ENCODE data around the gene ADAMTS18.

Gene ADAMTS18

DNA sequence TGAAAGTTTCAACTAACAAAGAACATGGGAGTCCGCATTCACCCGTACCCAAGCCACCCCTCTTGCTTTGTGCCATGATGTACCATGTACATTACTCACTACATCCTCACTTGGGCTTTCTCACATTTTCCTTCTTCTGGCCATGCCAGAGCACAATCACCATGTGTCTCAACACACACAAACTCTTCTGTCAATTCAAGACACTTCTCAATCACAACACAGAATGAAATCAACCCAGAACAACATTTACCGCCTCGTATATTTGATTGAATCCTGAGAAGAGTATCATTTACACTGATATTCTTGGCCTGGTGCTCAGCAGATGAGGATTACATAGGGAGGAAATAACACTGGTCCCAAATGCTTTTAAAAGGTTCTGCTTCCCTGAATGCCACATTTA lies 4.5 kb downstream of the ADAMTS18 start:
- no peak overlapping the region for H3K4me3 ChIP-seq (ENCODE audit: low read depth in 1 of 2, low read length in 1 of 2)
- no peak overlapping the region for H3K27ac ChIP-seq
- no peaks in the 10 kb centered on the region for H3K36me3 ChIP-seq
- H3K27me3 ChIP-seq = peaks cover 35% of the 10 kb centered on the region
- H3K4me1 ChIP-seq (ENCODE audit: control insufficient read depth in 1 of 2, insufficient read depth in 1 of 2, low read depth in 1 of 2, low read length in 1 of 2) = no peaks in the 10 kb centered on the region
- no peak for TF ChIP-seq CTCF (IDR thresholded peaks at IDR 0.05)
- H3K9me3 ChIP-seq = no peaks in the 10 kb centered on the region

DNA sequence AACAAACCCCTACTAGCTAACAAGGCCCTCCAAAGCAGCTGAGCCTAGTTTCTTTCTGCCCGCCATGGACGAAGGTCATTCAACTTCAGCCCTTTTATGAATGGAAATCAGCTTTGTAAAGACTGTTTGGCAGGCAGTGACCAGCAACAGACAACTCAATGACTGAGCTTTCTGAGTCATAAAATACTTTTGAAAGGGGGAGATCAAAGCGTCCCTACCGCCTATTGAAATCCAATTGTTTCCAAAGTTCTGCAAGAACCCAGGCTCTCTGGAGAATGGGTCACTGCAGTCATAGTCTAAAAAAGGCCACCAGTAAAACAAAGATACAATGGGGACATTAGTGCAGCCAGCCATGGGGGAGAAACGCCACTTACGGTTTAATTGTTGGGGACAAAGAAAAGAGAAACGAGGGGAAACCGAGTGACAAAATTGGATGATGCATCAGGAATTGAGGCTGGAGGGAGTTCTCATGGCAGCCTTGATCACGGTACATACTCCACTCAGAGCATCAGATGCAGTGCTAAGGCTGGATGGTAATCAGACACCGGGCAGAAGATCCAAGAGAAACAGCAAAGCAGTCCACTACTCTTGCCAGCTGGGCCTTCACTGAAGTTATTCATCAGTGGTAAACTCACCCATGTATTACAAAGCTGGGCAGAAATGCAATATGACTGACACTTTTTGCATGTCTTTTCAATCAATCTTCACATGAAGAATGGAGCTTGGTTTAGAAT lies 9.8 kb downstream of the ADAMTS18 start:
- no peaks in the 10 kb centered on the region for H3K36me3 ChIP-seq

GRCh38 chr16:77422196-77422784 lies 12.5 kb downstream of the ADAMTS18 start:
- no peaks in the 10 kb centered on the region for H3K36me3 ChIP-seq
- H3K27ac ChIP-seq = no peak overlapping the region
- H3K9me3 ChIP-seq = no peaks in the 10 kb centered on the region
- H3K4me1 ChIP-seq (ENCODE audit: control insufficient read depth in 1 of 2, insufficient read depth in 1 of 2, low read depth in 1 of 2, low read length in 1 of 2) = no peaks in the 10 kb centered on the region
- no peak overlapping the region for H3K4me3 ChIP-seq (ENCODE audit: low read depth in 1 of 2, low read length in 1 of 2)
- TF ChIP-seq CTCF (IDR thresholded peaks at IDR 0.05) = no peak
- no peaks in the 10 kb centered on the region for H3K27me3 ChIP-seq

More for the DNA sequence above, 9.8 kb downstream of the ADAMTS18 start:
- no peak for TF ChIP-seq CTCF (IDR thresholded peaks at IDR 0.05)
- Histone ChIP-seq H3K27me3 (no peaks in the 10 kb centered on the region), H3K4me3 (ENCODE audit: low read depth in 1 of 2, low read length in 1 of 2) (no peak overlapping the region), H3K4me1 (ENCODE audit: control insufficient read depth in 1 of 2, insufficient read depth in 1 of 2, low read depth in 1 of 2, low read length in 1 of 2) (no peaks in the 10 kb centered on the region), H3K9me3 (no peaks in the 10 kb centered on the region), H3K27ac (no peak overlapping the region)

DNA sequence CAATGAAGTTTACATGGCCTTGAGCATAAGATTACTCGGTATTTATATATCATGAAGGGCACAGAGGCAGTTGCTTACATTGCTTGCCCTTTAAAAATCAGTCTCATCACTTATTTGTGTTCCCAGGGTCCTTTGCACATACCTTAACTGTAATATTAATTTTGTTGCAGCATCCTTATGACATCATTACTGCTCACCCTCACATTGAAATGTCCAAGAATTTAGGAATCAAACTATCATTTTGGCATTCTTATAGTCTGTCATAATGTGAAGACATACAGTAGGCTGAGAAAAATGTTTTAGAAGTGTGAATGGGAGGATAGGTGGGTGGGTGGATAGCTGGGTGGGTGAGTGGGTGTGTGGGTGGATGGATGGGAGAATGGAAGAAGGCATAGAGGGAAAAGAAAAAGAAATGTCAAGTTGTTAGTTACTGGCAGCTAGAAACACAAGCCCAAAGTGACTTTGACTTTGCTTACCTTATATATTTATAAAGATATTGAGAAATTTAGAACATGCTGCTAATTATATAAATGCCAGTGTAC lies 17.8 kb downstream of the ADAMTS18 start:
- Histone ChIP-seq H3K36me3 (no peaks in the 10 kb centered on the region), H3K4me1 (ENCODE audit: control insufficient read depth in 1 of 2, insufficient read depth in 1 of 2, low read depth in 1 of 2, low read length in 1 of 2) (no peaks in the 10 kb centered on the region), H3K27ac (no peak overlapping the region)

DNA sequence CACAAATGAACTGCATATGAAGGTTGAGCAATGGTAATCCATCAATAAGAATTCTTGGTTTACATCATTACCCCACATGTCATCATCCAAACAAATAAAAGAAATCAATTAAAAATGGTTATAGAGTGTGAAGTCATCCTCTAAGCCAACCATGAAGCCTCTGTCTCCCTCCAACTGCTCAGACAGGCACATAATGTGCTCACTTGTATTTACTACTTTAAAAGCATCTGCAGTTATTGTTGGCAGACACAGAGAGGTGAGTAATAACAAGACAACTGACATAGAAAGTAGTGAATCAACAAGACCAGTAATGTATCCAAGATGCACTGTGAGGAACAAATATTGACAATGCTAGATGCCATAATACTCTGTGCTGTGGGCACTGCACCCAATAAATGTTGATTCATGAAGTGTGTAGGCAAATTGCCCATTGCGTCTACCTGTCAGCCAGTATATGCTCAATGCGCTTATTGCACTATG lies 20.0 kb downstream of the ADAMTS18 start:
- Histone ChIP-seq H3K27ac (no peak overlapping the region), H3K9me3 (no peaks in the 10 kb centered on the region), H3K36me3 (no peaks in the 10 kb centered on the region), H3K4me3 (ENCODE audit: low read depth in 1 of 2, low read length in 1 of 2) (no peak overlapping the region), H3K27me3 (no peaks in the 10 kb centered on the region), H3K4me1 (ENCODE audit: control insufficient read depth in 1 of 2, insufficient read depth in 1 of 2, low read depth in 1 of 2, low read length in 1 of 2) (no peaks in the 10 kb centered on the region)
- no peak for TF ChIP-seq CTCF (IDR thresholded peaks at IDR 0.05)

More for the DNA sequence above, 17.8 kb downstream of the ADAMTS18 start:
- Histone ChIP-seq H3K27me3 (no peaks in the 10 kb centered on the region), H3K9me3 (no peaks in the 10 kb centered on the region), H3K4me3 (ENCODE audit: low read depth in 1 of 2, low read length in 1 of 2) (no peak overlapping the region)
- TF ChIP-seq CTCF (IDR thresholded peaks at IDR 0.05) = no peak

Data from neutrophil (primary cell).